RWPE1 (cell line): ENCODE data around the gene MSH2.

Experiments used
- CTCF ChIA-PET: fragments of 350-600 bp; sonication (Branson Sonifier 250); formaldehyde crosslinking; extraction: SDS; loops from one replicate; lab custom pipeline; 2021; lab: Yijun Ruan, JAX
- POLR2A ChIA-PET: fragments of 400-600 bp; formaldehyde crosslinking; extraction: SDS; loops from one replicate; lab custom pipeline; 2020; ENCODE audit warnings: antibody characterized with exemption; ENCODE audit not compliant: low non-redundant PET; lab: Yijun Ruan, JAX
- DNase-seq: peaks from one replicate; pipeline ENCODE4 v3.0.0; 2012; ENCODE audit warnings: low spot score
- H3K27ac ChIP-seq: fragments of 450-650 bp; 2 replicates; pipeline ENCODE4 v1.5.1; 2017
- TF ChIP-seq, protein P1 (sequence below): fragments of 450-650 bp; conservative IDR thresholded peaks from 2 replicates; pipeline ENCODE4 v1.5.1; 2017; ENCODE audit warnings: low read depth, mild to moderate bottlenecking

The MSH2 gene

DNA sequence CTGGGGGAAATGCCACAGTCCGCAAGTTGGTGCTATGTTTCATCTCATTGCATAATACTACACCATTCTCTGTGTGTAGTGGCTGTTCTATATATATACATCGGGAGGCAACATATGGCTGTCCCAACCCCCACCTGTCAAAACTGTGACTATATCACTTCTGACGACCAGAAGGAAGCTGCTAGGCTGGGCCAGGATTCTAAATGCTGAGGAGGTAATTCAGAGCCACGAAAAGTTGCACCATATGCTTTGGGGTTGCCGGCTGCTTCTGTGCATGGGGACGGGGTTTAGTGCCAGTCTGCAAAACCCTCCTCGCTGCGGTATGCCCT is 117.3 kb downstream of the MSH2 start:
- DNase-seq: no peak
- ChIA-PET CTCF (interaction anchor here (0.5 to 0.7 kb wide), 3 partner anchors 49 to 210 kb away, joined by 3 to 5 read pairs (median 4); no protein-coding TSS in a partner anchor), POLR2A (no interaction called here)
- TF ChIP-seq, protein P1, sequence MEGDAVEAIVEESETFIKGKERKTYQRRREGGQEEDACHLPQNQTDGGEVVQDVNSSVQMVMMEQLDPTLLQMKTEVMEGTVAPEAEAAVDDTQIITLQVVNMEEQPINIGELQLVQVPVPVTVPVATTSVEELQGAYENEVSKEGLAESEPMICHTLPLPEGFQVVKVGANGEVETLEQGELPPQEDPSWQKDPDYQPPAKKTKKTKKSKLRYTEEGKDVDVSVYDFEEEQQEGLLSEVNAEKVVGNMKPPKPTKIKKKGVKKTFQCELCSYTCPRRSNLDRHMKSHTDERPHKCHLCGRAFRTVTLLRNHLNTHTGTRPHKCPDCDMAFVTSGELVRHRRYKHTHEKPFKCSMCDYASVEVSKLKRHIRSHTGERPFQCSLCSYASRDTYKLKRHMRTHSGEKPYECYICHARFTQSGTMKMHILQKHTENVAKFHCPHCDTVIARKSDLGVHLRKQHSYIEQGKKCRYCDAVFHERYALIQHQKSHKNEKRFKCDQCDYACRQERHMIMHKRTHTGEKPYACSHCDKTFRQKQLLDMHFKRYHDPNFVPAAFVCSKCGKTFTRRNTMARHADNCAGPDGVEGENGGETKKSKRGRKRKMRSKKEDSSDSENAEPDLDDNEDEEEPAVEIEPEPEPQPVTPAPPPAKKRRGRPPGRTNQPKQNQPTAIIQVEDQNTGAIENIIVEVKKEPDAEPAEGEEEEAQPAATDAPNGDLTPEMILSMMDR: no peak
- H3K27ac ChIP-seq: no peak overlapping the region

DNA sequence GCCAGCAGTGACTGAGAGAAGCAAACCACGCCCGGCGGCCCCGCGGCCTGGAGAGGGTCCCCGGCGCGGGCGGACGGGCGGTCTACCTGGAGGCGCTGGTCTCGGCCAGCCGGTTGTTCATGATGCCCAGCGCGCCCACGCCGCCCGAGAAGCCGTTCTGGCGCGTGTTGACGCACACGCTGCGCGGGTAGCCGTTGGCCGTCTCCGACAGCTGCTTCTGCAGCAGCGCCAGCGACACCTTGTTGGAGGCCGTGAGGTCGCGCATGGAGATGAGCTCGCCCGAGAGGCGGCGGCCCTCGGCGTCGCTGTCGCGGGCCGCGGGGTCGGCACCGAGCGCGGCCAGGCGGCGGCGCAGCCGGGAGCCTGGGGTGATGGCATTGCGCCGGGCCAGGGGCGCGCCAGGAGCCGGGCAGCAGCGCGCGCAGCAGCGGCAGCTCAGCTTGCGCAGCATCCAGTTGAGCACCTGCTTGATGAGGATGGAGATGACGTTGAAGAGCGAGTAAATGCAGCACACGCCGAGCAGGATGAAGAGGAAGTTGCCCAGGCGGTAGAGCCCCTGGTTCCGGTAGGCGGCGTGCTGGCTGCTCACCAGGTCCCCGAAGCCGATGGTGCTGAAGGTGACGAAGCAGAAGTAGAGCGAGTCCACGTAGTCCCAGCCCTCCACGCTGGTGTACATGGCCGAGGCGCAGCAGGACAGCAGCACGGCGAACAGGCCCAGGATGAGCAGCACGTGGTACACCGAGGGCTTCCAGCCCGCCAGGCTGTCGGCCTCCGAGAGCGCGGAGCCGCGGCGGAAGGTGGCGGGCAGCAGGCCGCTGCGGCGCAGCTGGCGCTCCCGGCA is 118.1 kb downstream of the MSH2 start:
- TF ChIP-seq, protein P1: 0 out of 2 replicates have a peak, but pooled peaks have one; percentile 14
- H3K27ac ChIP-seq: no peak overlapping the region
- POLR2A ChIA-PET: no interaction called here
- DNase-seq: peak; percentile 16
- CTCF ChIA-PET: interaction anchor here (1.3 kb wide), 1 partner anchor 13 kb away, joined by 9 read pairs; no protein-coding TSS in a partner anchor

DNA sequence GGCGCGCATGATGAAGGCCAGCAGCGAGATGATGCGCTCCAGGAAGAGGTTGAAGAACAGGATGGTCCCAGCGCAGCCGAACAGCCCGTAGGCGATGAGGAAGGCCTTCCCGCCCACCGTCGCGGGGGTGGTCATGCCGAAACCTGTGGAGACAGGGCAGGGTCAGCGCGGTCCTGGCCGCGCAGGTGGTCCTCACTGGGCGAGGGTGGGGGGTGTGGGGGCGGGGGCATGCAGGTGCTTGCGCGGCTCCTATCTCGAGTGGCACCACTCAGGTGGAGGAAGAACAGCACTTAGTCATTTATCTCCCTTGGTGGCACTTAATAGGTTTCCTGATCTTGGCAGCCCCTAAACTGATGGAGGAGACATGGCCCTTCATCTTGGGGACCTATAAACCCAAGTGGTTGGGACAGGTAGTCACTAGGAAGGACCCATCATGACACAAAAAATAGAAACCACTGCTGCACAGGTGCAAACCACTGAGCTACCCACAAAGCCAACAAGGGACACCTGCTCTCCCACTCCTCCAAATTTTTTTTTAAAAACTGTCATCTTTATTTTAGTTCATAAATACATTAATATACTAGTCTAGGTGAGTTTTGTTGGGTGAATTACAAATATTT is 118.8 kb downstream of the MSH2 start:
- no peak overlapping the region for H3K27ac ChIP-seq
- CTCF ChIA-PET: interaction anchor here (1.3 kb wide), 1 partner anchor 12 kb away, joined by 9 read pairs; no protein-coding TSS in a partner anchor
- TF ChIP-seq, protein P1: no peak
- POLR2A ChIA-PET: no interaction called here
- DNase-seq: no peak

DNA sequence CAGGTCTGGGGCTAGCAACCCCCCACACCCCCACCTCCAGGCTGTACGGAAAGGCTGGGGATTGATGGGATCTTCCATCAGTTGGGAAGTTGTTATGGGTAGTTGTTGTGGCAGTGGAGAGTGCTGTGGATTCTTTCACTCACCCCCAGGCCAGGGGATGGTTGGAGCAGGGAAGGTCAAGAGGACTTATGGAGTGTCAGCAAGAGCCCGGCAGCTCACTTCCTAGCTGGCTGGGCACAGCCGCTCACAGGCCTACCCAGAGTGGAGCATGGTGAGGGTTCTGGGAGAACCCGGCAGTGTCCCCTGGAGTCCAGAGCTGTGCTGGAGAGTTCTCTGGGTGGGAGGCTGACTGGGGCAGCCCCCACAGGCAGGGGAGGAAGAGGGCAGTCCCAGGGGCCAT is 122.2 kb downstream of the MSH2 start:
- TF ChIP-seq, protein P1: no peak
- ChIA-PET CTCF (no interaction called here), POLR2A (interaction anchor here (0.8 kb wide), 1 partner anchor 9 kb away, joined by 9 read pairs; no protein-coding TSS in a partner anchor)
- DNase-seq: no peak
- no peak overlapping the region for H3K27ac ChIP-seq

DNA sequence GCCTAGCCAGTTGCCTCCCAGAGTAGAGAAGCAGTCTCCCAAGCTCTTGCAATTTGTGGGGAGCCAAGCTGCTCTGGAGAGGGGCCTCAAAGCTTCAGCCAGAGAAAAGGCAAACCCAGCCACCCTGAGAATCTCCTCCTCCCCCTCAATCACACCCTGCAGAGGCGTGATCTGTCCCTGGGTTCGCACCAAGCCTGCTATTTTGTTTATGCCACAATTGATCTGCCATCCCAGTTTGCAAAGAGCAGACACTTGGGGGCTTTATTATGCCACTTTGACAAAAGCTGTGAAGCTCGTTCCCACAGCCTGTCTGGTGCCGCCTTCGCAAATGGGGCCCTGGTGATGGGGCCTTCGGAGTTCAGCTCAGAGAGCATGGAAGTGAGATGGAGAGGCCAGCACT is 125.5 kb downstream of the MSH2 start:
- POLR2A ChIA-PET: no interaction called here
- CTCF ChIA-PET: interaction anchor here (1.1 kb wide), 1 partner anchor 239 kb away, joined by 3 read pairs; no protein-coding TSS in a partner anchor
- TF ChIP-seq, protein P1: no peak
- no peak for DNase-seq
- H3K27ac ChIP-seq: no peak overlapping the region

DNA sequence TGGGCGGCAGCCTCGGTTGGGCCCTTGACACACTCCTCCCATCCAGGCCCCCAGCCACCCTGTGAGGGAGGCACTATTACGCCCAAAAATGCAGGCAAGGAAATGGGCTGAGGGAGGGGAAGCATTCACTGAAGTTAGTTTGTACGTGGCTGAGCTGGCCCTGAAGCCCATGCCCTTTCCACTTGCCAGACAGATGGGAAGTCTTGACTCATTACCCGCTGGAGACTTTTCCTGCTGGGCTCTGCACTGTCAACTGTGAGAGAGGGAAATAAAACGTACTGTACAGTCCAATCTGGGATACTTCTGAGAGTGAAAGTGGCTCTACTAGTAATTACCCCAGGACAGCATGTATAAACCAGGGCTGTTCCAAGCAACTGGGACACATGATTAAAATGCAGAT is 125.9 kb downstream of the MSH2 start:
- no peak overlapping the region for H3K27ac ChIP-seq
- CTCF ChIA-PET: interaction anchor here (1.1 kb wide), 1 partner anchor 238 kb away, joined by 3 read pairs; no protein-coding TSS in a partner anchor
- TF ChIP-seq, protein P1: no peak
- POLR2A ChIA-PET: no interaction called here
- DNase-seq: no peak
